ENCODE data around the gene LRP6. TPM values are rescaled to one million over a fixed set of nuclear protein-coding genes. Genes with fewer than 3 reads are reported as not detected.

The LRP6 gene
- total RNA-seq, 2 experiments from 2014 or later, result 5.2 to 8.1 TPM

- Histone ChIP-seq H2AFZ (ENCODE audit: low read length) (no peak overlapping the region), H3K9me2 (ENCODE audit: insufficient read depth, low read length) (no peaks in the 10 kb centered on the region), H3K27ac (ENCODE audit: low read depth, low read length, poor library complexity, severe bottlenecking) (no peak overlapping the region), H4K20me1 (ENCODE audit: insufficient read depth, low read length) (no peaks in the 10 kb centered on the region), H3K9me3 (ENCODE audit: low read length) (no peaks in the 10 kb centered on the region), H3K36me3 (ENCODE audit: insufficient read depth, low read length) (no peaks in the 10 kb centered on the region), H3K4me3 (ENCODE audit: low read depth, low read length, poor library complexity, severe bottlenecking) (no peak overlapping the region), H3K4me1 (ENCODE audit: insufficient read depth, low read length, poor library complexity, severe bottlenecking) (no peaks in the 10 kb centered on the region), H3K79me2 (ENCODE audit: insufficient read depth, low read depth, low read length) (no peaks in the 10 kb centered on the region), H3K4me2 (ENCODE audit: low read length) (no peak overlapping the region)
- TF ChIP-seq EZH2phosphoT487 (IDR thresholded peaks at IDR 0.05; ENCODE audit: borderline replicate concordance, low read depth, low read length), result no peak
- TF ChIP-seq, protein P1, sequence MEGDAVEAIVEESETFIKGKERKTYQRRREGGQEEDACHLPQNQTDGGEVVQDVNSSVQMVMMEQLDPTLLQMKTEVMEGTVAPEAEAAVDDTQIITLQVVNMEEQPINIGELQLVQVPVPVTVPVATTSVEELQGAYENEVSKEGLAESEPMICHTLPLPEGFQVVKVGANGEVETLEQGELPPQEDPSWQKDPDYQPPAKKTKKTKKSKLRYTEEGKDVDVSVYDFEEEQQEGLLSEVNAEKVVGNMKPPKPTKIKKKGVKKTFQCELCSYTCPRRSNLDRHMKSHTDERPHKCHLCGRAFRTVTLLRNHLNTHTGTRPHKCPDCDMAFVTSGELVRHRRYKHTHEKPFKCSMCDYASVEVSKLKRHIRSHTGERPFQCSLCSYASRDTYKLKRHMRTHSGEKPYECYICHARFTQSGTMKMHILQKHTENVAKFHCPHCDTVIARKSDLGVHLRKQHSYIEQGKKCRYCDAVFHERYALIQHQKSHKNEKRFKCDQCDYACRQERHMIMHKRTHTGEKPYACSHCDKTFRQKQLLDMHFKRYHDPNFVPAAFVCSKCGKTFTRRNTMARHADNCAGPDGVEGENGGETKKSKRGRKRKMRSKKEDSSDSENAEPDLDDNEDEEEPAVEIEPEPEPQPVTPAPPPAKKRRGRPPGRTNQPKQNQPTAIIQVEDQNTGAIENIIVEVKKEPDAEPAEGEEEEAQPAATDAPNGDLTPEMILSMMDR (conservative IDR thresholded peaks at IDR 0.05; ENCODE audit: low read length), result no peak
- intact Hi-C loops (cut with micrococcal nuclease; ENCODE audit: unreplicated experiment), result no loop called here
- no TSS peak for BruUV-seq (replicated peaks)
- CTCF ChIA-PET (ENCODE audit: unreplicated experiment), result no interaction called here
- no peak for DNase-seq (ENCODE audit: low spot score)
- POLR2A ChIA-PET, result no interaction called here
Measured at GRCh38 chr12:12286441-12286840, 19.6 kb upstream of the LRP6 start.

GRCh38 chr12:12282761-12283425 is 16.0 kb upstream of the LRP6 start:
- ChIA-PET CTCF (ENCODE audit: unreplicated experiment) (no interaction called here), POLR2A (interaction anchor here (0.7 kb wide), 1 partner anchor 637 kb away, joined by 3 read pairs; no protein-coding TSS in a partner anchor)
- Histone ChIP-seq H3K9me2 (ENCODE audit: insufficient read depth, low read length) (no peaks in the 10 kb centered on the region), H3K79me2 (ENCODE audit: insufficient read depth, low read depth, low read length) (no peaks in the 10 kb centered on the region), H3K4me1 (ENCODE audit: insufficient read depth, low read length, poor library complexity, severe bottlenecking) (no peaks in the 10 kb centered on the region), H3K27ac (ENCODE audit: low read depth, low read length, poor library complexity, severe bottlenecking) (no peak overlapping the region), H4K20me1 (ENCODE audit: insufficient read depth, low read length) (no peaks in the 10 kb centered on the region), H3K9me3 (ENCODE audit: low read length) (no peaks in the 10 kb centered on the region), H3K4me3 (ENCODE audit: low read depth, low read length, poor library complexity, severe bottlenecking) (no peak overlapping the region), H3K36me3 (ENCODE audit: insufficient read depth, low read length) (no peaks in the 10 kb centered on the region), H3K4me2 (ENCODE audit: low read length) (no peak overlapping the region), H2AFZ (ENCODE audit: low read length) (no peak overlapping the region)
- no TSS peak for BruUV-seq (replicated peaks)
- intact Hi-C loops (cut with micrococcal nuclease; ENCODE audit: unreplicated experiment), result no loop called here
- no peak for DNase-seq (ENCODE audit: low spot score)
- TF ChIP-seq, protein P1 (conservative IDR thresholded peaks at IDR 0.05; ENCODE audit: low read length), result no peak

- CTCF ChIA-PET (ENCODE audit: unreplicated experiment), result no interaction called here
- H3K9me3 ChIP-seq (ENCODE audit: low read length), result no peaks in the 10 kb centered on the region
- POLR2A ChIA-PET, result interaction anchor here (0.7 kb wide), 1 partner anchor 637 kb away, joined by 3 read pairs; no protein-coding TSS in a partner anchor
Measured at GRCh38 chr12:12282202-12282601, 15.4 kb upstream of the LRP6 start.

More at GRCh38 chr12:12282202-12282601, 15.4 kb upstream of the LRP6 start:
- Histone ChIP-seq H4K20me1 (ENCODE audit: insufficient read depth, low read length) (no peaks in the 10 kb centered on the region), H3K79me2 (ENCODE audit: insufficient read depth, low read depth, low read length) (no peaks in the 10 kb centered on the region), H3K4me3 (ENCODE audit: low read depth, low read length, poor library complexity, severe bottlenecking) (no peak overlapping the region), H2AFZ (ENCODE audit: low read length) (no peak overlapping the region), H3K4me1 (ENCODE audit: insufficient read depth, low read length, poor library complexity, severe bottlenecking) (no peaks in the 10 kb centered on the region), H3K27ac (ENCODE audit: low read depth, low read length, poor library complexity, severe bottlenecking) (no peak overlapping the region), H3K9me2 (ENCODE audit: insufficient read depth, low read length) (no peaks in the 10 kb centered on the region), H3K4me2 (ENCODE audit: low read length) (no peak overlapping the region), H3K36me3 (ENCODE audit: insufficient read depth, low read length) (no peaks in the 10 kb centered on the region)
- TF ChIP-seq, protein P1 (conservative IDR thresholded peaks at IDR 0.05; ENCODE audit: low read length), result no peak
- TF ChIP-seq EZH2phosphoT487 (IDR thresholded peaks at IDR 0.05; ENCODE audit: borderline replicate concordance, low read depth, low read length), result no peak
- no TSS peak for BruUV-seq (replicated peaks)
- intact Hi-C loops (cut with micrococcal nuclease; ENCODE audit: unreplicated experiment), result no loop called here
- no peak for DNase-seq (ENCODE audit: low spot score)
